Choroid plexus epithelial cell (primary cell): ENCODE results near the gene TRIM15.

Source experiments
- DNase-seq: peaks from one replicate; pipeline ENCODE4 v3.0.0-alpha.2; 2010; ENCODE audit warnings: low read depth
- H3K4me3 ChIP-seq: 2 replicates; pipeline ENCODE4 v1.5.1; 2011; ENCODE audit warnings: low read depth, mild to moderate bottlenecking, control low read depth, low read length, moderate library complexity
- TF ChIP-seq, protein P1 (sequence below): conservative IDR thresholded peaks from 2 replicates; pipeline ENCODE4 v1.5.1; 2011; ENCODE audit warnings: low read depth, mild to moderate bottlenecking, control low read depth, inconsistent platforms, low read length, moderate library complexity

TRIM15 gene

DNA sequence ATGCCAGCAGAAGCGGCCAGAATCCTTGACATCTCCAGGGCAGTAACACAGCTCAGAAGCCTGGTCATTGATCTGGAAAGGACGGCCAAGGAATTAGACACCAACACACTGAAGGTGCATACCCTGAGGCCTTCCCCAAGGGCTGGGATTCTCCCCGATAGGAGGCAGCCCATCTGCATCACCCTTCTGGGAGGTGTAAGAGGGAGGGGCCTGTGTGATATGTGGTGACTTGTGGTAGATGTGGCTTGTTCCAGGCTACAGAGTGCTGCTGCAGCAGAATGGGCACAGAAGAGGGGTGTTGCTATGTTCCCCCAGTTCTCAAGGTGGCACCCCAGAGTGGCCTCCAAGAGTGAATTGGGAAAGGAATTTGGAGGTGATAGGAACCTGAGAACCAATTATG, 16.2 kb upstream of the TRIM15 start:
- DNase-seq: no peak
- TF ChIP-seq, protein P1, sequence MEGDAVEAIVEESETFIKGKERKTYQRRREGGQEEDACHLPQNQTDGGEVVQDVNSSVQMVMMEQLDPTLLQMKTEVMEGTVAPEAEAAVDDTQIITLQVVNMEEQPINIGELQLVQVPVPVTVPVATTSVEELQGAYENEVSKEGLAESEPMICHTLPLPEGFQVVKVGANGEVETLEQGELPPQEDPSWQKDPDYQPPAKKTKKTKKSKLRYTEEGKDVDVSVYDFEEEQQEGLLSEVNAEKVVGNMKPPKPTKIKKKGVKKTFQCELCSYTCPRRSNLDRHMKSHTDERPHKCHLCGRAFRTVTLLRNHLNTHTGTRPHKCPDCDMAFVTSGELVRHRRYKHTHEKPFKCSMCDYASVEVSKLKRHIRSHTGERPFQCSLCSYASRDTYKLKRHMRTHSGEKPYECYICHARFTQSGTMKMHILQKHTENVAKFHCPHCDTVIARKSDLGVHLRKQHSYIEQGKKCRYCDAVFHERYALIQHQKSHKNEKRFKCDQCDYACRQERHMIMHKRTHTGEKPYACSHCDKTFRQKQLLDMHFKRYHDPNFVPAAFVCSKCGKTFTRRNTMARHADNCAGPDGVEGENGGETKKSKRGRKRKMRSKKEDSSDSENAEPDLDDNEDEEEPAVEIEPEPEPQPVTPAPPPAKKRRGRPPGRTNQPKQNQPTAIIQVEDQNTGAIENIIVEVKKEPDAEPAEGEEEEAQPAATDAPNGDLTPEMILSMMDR: no peak
- no peak overlapping the region for H3K4me3 ChIP-seq

DNA sequence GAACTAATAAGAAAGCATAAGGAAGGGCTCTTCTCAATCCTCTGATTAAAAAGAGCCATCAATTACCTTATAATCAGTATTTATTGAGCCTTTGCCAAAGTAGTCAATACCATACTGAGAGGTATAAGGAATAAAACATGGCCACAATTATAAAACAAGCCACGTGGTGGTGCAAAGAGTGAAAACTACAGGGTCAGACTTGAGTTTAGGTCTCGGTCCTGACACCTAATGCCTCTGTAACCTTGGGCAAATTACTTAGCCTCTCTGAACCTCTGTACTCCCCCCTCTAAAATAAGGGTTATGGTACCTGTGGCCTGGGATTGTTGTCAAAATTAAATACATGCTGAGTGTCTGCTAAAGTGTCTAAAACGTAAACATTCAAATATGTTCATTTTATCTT, 14.1 kb upstream of the TRIM15 start:
- no peak overlapping the region for H3K4me3 ChIP-seq
- TF ChIP-seq, protein P1: no peak
- no peak for DNase-seq

DNA sequence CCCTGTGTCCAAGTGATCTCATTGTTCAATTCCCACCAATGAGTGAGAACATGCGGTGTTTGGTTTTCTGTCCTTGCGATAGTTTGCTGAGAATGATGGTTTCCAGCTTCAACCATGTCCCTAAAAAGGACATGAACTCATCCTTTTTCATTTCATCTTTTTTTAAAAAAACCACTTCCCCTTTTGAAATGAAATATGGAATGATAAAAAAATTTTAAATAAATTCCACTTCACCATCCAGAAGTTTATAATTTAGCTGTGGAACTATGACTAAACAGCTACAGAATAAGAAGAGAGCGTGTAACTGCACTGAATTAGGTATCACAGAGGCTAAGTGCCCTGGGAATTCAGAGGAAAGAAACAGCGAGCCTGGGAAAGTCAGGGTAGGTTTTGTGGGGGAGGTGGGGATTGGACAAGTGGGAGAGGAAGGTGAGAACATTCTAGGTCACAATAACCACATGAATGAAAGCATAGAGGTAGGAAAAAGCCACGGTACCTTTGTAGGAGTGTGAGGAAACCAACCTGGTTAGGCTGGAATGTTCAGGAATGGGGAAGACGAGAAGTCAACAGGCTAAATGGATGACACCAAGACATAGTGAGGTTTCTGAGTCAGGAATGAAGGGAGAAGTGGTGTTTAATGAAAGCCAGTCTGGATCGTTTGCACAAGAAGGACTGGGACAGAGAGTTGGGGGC, 13.3 kb upstream of the TRIM15 start:
- no peak overlapping the region for H3K4me3 ChIP-seq
- DNase-seq: no peak
- TF ChIP-seq, protein P1: no peak

DNA sequence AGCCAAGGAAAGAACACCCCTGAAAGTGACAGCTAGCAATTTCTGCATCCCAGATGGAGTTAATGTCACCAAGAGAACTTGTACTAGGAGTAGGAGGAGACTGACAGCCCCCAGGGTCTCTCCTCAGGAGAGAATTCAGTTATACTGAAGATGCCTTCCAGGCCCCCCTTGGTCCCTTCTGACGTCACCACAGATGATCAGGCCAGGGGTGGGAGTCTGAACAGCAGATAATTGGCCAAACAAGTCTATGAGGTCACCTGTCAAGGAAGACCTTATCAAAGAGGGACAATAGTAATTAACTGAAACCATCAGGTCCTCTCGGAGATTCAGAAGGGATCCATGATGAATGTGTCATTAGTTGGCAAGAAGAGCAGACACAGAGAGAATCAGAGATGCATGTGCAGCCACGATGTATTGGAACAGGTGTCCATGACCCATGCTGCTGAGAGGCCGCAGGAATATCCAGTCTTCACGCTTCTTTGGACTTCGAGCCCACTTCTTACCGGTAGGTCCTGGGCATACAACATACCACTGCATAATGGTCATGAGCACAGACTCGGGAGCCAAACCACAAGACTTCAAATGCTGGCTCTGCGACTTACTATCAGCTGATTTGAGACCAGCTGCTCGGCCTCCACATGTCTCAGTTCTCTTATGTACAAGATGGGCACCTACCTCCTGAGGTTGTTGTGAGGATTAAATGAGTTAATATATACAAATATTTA, 12.5 kb upstream of the TRIM15 start:
- TF ChIP-seq, protein P1: no peak
- no peak overlapping the region for H3K4me3 ChIP-seq
- no peak for DNase-seq

DNA sequence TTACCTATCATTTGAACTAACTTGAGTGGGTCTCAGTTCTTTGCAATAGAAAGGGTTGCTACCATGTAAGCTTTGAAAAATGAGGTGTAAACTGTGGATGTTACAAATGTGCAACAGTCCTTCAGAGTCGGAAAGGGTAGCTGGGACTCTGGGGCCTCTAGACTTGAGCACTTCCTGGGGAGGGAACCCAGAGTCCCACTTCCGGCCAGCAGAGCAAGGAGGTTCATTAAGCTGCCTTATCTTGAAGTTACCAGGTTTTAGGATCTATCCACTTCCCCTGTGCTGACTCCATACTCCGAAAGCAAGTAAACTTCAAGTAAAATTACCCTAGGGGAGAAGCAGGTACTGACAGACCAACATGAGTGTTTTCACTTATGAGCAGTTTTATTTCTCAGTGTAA, 11.8 kb upstream of the TRIM15 start:
- H3K4me3 ChIP-seq: no peak overlapping the region
- no peak for DNase-seq
- TF ChIP-seq, protein P1: no peak

DNA sequence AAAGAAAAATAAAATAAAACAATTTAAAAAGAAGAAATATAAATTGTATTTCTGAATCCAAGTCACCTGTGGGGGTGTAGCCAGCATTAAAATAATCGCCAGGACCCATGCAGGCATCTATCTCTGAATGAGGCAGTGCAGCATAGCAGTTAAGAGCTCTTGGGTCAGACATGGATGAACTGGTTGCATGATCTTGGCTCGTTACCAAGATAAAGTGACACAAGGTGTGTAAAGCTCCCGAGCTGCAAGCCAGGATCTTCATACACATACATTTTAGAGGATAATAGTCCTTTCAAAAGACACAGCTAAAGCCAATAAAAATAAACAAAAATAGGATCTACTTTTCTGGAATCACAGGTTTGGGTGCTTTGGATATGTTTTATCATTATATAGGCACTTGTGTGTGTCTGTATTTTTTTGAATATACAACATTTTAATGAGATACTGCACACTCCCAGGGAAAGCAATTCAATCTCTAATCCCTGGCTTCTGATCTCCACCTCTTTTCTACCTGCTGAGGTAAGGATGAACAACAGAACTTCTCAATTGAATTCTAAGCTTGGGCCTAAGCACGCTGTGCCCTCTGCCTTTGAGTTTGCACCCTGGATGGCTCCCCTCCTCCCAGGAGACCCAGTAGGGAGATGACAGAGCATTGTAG, 11.2 kb upstream of the TRIM15 start:
- no peak overlapping the region for H3K4me3 ChIP-seq
- TF ChIP-seq, protein P1: no peak
- no peak for DNase-seq
